ENCODE measurements around the gene ZDHHC20.

DNA sequence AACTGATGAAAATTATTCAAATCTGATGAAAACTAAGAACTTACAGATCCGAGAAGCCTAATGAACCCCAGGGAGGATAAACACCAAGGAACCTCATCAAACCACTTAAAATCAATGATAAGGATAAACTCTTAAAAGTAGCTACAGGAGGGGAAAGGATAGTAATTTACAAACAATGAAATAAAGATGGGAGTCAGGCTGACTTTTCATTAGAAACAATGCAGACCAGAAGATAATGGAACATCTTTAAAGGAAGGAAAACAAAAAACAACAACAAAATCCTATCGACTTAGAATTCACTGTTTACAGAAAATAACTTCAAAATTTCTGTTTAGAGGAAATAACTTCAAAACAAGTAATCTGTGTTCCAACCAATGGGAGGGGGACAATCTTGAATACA lies 73.4 kb downstream of the ZDHHC20 start:
- TF ChIP-seq, protein P1, sequence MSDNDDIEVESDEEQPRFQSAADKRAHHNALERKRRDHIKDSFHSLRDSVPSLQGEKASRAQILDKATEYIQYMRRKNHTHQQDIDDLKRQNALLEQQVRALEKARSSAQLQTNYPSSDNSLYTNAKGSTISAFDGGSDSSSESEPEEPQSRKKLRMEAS (IDR thresholded peaks at IDR 0.05) = no peak
- TF ChIP-seq, protein P2, sequence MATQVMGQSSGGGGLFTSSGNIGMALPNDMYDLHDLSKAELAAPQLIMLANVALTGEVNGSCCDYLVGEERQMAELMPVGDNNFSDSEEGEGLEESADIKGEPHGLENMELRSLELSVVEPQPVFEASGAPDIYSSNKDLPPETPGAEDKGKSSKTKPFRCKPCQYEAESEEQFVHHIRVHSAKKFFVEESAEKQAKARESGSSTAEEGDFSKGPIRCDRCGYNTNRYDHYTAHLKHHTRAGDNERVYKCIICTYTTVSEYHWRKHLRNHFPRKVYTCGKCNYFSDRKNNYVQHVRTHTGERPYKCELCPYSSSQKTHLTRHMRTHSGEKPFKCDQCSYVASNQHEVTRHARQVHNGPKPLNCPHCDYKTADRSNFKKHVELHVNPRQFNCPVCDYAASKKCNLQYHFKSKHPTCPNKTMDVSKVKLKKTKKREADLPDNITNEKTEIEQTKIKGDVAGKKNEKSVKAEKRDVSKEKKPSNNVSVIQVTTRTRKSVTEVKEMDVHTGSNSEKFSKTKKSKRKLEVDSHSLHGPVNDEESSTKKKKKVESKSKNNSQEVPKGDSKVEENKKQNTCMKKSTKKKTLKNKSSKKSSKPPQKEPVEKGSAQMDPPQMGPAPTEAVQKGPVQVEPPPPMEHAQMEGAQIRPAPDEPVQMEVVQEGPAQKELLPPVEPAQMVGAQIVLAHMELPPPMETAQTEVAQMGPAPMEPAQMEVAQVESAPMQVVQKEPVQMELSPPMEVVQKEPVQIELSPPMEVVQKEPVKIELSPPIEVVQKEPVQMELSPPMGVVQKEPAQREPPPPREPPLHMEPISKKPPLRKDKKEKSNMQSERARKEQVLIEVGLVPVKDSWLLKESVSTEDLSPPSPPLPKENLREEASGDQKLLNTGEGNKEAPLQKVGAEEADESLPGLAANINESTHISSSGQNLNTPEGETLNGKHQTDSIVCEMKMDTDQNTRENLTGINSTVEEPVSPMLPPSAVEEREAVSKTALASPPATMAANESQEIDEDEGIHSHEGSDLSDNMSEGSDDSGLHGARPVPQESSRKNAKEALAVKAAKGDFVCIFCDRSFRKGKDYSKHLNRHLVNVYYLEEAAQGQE (IDR thresholded peaks at IDR 0.05; ENCODE audit: low read depth) = no peak
- TF ChIP-seq TAF1 (IDR thresholded peaks at IDR 0.05; ENCODE audit: low read depth) (no peak), CREB1 (IDR thresholded peaks at IDR 0.05; ENCODE audit: low read depth) (no peak), YY1 (IDR thresholded peaks at IDR 0.05; ENCODE audit: low read depth) (no peak), RAD21 (IDR thresholded peaks at IDR 0.05; ENCODE audit: low read depth) (no peak), CEBPB (IDR thresholded peaks at IDR 0.05) (no peak), TEAD4 (IDR thresholded peaks at IDR 0.05) (no peak), EGR1 (IDR thresholded peaks at IDR 0.05) (no peak), TCF12 (IDR thresholded peaks at IDR 0.05; ENCODE audit: low read depth) (no peak)
- TF ChIP-seq, protein P3, sequence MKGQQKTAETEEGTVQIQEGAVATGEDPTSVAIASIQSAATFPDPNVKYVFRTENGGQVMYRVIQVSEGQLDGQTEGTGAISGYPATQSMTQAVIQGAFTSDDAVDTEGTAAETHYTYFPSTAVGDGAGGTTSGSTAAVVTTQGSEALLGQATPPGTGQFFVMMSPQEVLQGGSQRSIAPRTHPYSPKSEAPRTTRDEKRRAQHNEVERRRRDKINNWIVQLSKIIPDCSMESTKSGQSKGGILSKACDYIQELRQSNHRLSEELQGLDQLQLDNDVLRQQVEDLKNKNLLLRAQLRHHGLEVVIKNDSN (IDR thresholded peaks at IDR 0.05) = no peak

Measured in Ishikawa (cell line).